Measurements from ENCODE around the gene ZNF516.

The ZNF516 gene

DNA sequence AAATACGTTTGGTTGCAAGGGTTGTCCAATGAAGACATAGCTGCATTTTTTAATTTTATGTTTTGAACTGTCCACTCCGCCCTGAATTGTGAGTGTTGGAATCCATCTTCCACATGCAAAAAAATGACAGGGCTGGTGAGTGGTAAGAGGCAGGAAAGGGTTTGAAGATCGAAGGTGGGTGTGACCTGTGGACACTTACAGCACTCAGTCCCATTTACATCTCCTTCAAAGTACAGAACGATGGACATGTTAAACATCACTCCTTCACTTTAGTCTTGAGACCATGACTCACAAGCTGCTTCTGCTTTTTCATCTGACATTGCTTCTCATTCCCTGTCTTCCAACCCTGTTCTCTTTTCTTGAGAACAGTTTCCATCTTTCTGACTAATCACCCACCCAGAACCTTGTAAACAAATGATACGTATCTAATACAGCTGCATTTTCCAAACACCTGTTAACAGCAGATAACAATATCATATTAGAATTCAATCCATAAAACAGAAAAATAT is 179.3 kb downstream of the ZNF516 start:
- Mint-ChIP-seq H3K27ac (no peak overlapping the region), H3K36me3 (ENCODE audit: low read depth) (no peaks in the 10 kb centered on the region), H3K9me3 (no peaks in the 10 kb centered on the region), H3K4me3 (no peak overlapping the region), H3K4me1 (ENCODE audit: low read depth) (no peaks in the 10 kb centered on the region), H3K27me3 (no peaks in the 10 kb centered on the region)
- no peak for DNase-seq

DNA sequence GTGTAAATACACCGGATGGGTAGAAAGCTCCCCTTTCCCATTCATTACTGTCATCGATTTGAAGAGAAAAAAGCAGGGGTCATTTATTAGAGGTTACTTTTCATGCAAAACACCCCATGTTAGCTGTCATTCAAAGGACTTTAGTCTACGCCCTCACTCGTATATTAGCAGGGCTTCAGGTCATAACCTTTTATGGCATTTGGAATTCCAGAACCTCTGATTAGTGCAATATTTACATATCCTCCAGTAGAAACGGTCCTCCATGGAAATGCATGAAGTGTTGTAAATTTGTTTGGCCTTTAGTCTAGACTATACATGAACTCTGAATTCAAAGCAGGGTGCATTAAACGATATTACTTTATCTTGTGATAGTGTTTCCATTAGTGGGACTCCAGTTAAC is 180.5 kb downstream of the ZNF516 start:
- Mint-ChIP-seq H3K27me3 (no peaks in the 10 kb centered on the region), H3K4me1 (ENCODE audit: low read depth) (no peaks in the 10 kb centered on the region), H3K36me3 (ENCODE audit: low read depth) (no peaks in the 10 kb centered on the region), H3K9me3 (no peaks in the 10 kb centered on the region), H3K27ac (no peak overlapping the region), H3K4me3 (no peak overlapping the region)
- DNase-seq = no peak

DNA sequence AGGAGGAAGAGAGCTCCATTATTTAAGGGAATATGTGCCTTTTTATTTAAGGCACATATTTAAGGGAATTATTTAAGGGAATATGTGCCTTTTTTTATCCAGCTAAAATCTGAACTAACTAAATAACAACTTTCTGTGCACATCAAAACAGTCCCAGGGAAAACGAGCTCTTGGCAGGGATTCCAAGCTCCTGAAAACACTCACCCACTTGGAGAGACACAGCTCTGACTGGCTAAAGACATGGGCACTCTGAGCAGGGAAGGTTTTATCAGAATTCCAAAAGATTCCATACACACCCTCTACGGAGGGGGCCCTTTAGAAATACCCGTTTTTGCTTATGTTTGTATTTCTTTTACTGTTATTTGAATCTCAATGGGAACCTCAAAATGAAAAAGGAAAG is 181.0 kb downstream of the ZNF516 start:
- H3K27ac Mint-ChIP-seq = no peak overlapping the region
- no peaks in the 10 kb centered on the region for H3K4me1 Mint-ChIP-seq (ENCODE audit: low read depth)
- no peaks in the 10 kb centered on the region for H3K9me3 Mint-ChIP-seq
- DNase-seq = no peak
- H3K27me3 Mint-ChIP-seq = no peaks in the 10 kb centered on the region
- H3K4me3 Mint-ChIP-seq = no peak overlapping the region
- no peaks in the 10 kb centered on the region for H3K36me3 Mint-ChIP-seq (ENCODE audit: low read depth)

Measured in activated T-cell treated with anti-CD3 and anti-CD28 coated beads, Interleukin-2, amount 50 U/mL, for 24 hours (primary cell).